Panc1 (cell line): ENCODE measurements around the gene ZNF202. TPM values are rescaled to one million over a fixed set of nuclear protein-coding genes. Genes with fewer than 3 reads are reported as not detected.

Source experiments
- ATAC-seq: fragments of 200-7000 bp; cut with Tn5 transposase; 2 replicates; pipeline ENCODE4 v1.9.1; 2020; ENCODE audit warnings: mild to moderate bottlenecking, moderate library complexity
- BruUV-seq: library from RNA; stranded (reverse); fragments of 400-500 nt; replicated peaks from 2 replicates; lab custom pipeline; 2021; lab: Mats Ljungman, UMichigan
- CTCF ChIA-PET: fragments of 300-600 bp; sonication (Branson Sonifier 250); formaldehyde crosslinking; loops from one replicate; lab custom pipeline; 2022; ENCODE audit warnings: antibody characterized with exemption; lab: Charles Lee
- POLR2A ChIA-PET: fragments of 300-600 bp; sonication (Branson Sonifier 250); formaldehyde crosslinking; loops from one replicate; lab custom pipeline; 2022; ENCODE audit warnings: antibody characterized with exemption; lab: Charles Lee
- DNase-seq: peaks from one replicate; pipeline ENCODE4 v3.0.0-alpha.2; 2010; ENCODE audit warnings: low read depth, low spot score
- H3K27ac ChIP-seq: 2 replicates; pipeline ENCODE4 v1.5.1; 2011; ENCODE audit warnings: mild to moderate bottlenecking, low read length, inconsistent platforms
- H3K27me3 ChIP-seq: fragments of 200-500 bp; sonication (Bioruptor generic); 2 replicates; pipeline ENCODE4 v1.6.0; 2014; ENCODE audit warnings: low read length, inconsistent platforms; ENCODE audit not compliant: control insufficient read depth, insufficient read depth
- H3K36me3 ChIP-seq: fragments of 200-500 bp; sonication (Bioruptor generic); 2 replicates; pipeline ENCODE4 v1.5.1; 2014; ENCODE audit warnings: inconsistent platforms, mild to moderate bottlenecking, low read length, moderate library complexity; ENCODE audit not compliant: control insufficient read depth, insufficient read depth
- H3K4me1 ChIP-seq: 2 replicates; pipeline ENCODE4 v1.5.1; 2011; ENCODE audit warnings: inconsistent platforms, mild to moderate bottlenecking, low read length, moderate library complexity; ENCODE audit not compliant: control insufficient read depth, insufficient read depth
- H3K4me3 ChIP-seq, 2 experiments: 2 replicates each; pipeline ENCODE4 v1.5.1; 2011 to 2012; ENCODE audit warnings: low read depth in 2 of 2, low read length in 2 of 2, mild to moderate bottlenecking in 2 of 2, inconsistent platforms in 1 of 2, moderate library complexity in 1 of 2
- H3K9me3 ChIP-seq: fragments of 200-500 bp; sonication (Bioruptor generic); 2 replicates; pipeline ENCODE4 v1.5.1; 2014; ENCODE audit warnings: low read depth, mild to moderate bottlenecking, inconsistent platforms, low read length, moderate library complexity; ENCODE audit not compliant: control insufficient read depth, insufficient read depth
- POLR2AphosphoS5 ChIP-seq: IDR thresholded peaks from 2 replicates; pipeline ENCODE4 v1.6.1; 2012; ENCODE audit warnings: mild to moderate bottlenecking, low read depth, low read length, moderate library complexity
- SIN3A ChIP-seq: IDR thresholded peaks from 2 replicates; pipeline ENCODE4 v1.6.1; 2012; ENCODE audit warnings: low read depth, mild to moderate bottlenecking, low read length, moderate library complexity, borderline replicate concordance; ENCODE audit not compliant: insufficient read depth
- TCF7L2 ChIP-seq: IDR thresholded peaks from 2 replicates; pipeline ENCODE4 v1.6.1; 2011; ENCODE audit warnings: mild to moderate bottlenecking, low read depth, low read length, inconsistent platforms
- in situ Hi-C: cut with HindIII; loops from 2 replicates; pipeline ENCODE4 v1.10.0; 2016; ENCODE audit warnings: low sequenced_read_pairs, low pct_unique_long_range_greater_than_20kb
- intact Hi-C: fragments of 100-400 bp; cut with micrococcal nuclease; formaldehyde crosslinking; loops from one replicate; pipeline ENCODE4 v1.10.0; 2022; ENCODE audit not compliant: unreplicated experiment
- total RNA-seq: library from RNA; stranded (reverse); gene quantifications from one replicate; pipeline ENCODE4 v1.2.1, GENCODE V29; 2021; ENCODE audit not compliant: unreplicated experiment
- TF ChIP-seq, protein P1 (sequence below): fragments of 450-650 bp; IDR thresholded peaks from 2 replicates; pipeline ENCODE4 v1.5.1; 2017; ENCODE audit warnings: mild to moderate bottlenecking
- TF ChIP-seq, protein P2 (sequence below), 2 experiments: IDR thresholded peaks; 2 replicates each; pipeline ENCODE4 v1.6.1; 2011 to 2012; ENCODE audit warnings: low read depth in 2 of 2, control low read depth in 1 of 2, low read length in 1 of 2, mild to moderate bottlenecking in 1 of 2, moderate library complexity in 1 of 2; ENCODE audit not compliant: insufficient read depth in 1 of 2

ZNF202 gene
- total RNA-seq, 1 experiment from 2014 or later: 24.5 TPM

DNA sequence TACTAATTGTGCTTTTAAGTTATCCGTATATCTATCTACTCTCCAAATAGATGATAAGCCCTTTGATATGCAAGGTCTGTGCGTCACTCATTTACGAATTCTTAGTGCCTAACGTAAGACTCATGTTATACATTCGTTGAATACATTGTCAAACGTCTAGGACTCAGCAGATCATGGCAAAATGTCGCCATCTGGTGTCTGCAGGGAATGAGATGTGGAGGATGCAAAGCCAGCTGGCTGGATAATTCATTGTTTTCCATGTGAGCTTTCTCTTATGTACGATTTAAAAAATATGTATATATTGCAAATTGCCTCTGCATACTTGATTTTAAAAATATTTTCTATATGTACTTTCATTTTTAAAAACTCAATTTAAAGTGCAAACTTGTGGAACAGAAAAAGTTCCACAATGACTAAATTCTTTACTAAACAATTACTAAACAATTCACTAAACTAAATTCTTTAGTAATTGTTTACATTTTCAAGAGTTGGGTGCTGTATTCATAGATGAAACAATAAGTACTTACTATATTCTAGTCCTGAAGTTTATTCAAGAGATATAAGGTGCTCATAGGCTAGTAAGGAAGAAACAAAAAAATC lies 33.8 kb downstream of the ZNF202 start:
- Histone ChIP-seq H3K9me3 (no peaks in the 10 kb centered on the region), H3K4me3 (no peak overlapping the region), H3K36me3 (no peaks in the 10 kb centered on the region), H3K4me1 (no peaks in the 10 kb centered on the region), H3K27ac (no peak overlapping the region), H3K27me3 (peaks cover 3% of the 10 kb centered on the region; the same call in 1 of the 2 replicates)
- CTCF ChIA-PET: interaction anchor here (0.8 to 2.6 kb wide), 7 partner anchors 8 to 127 kb away, joined by 3 to 20 read pairs (median 6); no protein-coding TSS in a partner anchor
- TF ChIP-seq, protein P1, sequence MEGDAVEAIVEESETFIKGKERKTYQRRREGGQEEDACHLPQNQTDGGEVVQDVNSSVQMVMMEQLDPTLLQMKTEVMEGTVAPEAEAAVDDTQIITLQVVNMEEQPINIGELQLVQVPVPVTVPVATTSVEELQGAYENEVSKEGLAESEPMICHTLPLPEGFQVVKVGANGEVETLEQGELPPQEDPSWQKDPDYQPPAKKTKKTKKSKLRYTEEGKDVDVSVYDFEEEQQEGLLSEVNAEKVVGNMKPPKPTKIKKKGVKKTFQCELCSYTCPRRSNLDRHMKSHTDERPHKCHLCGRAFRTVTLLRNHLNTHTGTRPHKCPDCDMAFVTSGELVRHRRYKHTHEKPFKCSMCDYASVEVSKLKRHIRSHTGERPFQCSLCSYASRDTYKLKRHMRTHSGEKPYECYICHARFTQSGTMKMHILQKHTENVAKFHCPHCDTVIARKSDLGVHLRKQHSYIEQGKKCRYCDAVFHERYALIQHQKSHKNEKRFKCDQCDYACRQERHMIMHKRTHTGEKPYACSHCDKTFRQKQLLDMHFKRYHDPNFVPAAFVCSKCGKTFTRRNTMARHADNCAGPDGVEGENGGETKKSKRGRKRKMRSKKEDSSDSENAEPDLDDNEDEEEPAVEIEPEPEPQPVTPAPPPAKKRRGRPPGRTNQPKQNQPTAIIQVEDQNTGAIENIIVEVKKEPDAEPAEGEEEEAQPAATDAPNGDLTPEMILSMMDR: peak; percentile 86
- TF ChIP-seq POLR2AphosphoS5 (no peak), SIN3A (no peak), TCF7L2 (no peak)
- TF ChIP-seq, protein P2, sequence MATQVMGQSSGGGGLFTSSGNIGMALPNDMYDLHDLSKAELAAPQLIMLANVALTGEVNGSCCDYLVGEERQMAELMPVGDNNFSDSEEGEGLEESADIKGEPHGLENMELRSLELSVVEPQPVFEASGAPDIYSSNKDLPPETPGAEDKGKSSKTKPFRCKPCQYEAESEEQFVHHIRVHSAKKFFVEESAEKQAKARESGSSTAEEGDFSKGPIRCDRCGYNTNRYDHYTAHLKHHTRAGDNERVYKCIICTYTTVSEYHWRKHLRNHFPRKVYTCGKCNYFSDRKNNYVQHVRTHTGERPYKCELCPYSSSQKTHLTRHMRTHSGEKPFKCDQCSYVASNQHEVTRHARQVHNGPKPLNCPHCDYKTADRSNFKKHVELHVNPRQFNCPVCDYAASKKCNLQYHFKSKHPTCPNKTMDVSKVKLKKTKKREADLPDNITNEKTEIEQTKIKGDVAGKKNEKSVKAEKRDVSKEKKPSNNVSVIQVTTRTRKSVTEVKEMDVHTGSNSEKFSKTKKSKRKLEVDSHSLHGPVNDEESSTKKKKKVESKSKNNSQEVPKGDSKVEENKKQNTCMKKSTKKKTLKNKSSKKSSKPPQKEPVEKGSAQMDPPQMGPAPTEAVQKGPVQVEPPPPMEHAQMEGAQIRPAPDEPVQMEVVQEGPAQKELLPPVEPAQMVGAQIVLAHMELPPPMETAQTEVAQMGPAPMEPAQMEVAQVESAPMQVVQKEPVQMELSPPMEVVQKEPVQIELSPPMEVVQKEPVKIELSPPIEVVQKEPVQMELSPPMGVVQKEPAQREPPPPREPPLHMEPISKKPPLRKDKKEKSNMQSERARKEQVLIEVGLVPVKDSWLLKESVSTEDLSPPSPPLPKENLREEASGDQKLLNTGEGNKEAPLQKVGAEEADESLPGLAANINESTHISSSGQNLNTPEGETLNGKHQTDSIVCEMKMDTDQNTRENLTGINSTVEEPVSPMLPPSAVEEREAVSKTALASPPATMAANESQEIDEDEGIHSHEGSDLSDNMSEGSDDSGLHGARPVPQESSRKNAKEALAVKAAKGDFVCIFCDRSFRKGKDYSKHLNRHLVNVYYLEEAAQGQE (IDR thresholded peaks at IDR 0.05; ENCODE audit: insufficient read depth in 1 of 2, low read depth in 2 of 2, low read length in 1 of 2): no peak
- in situ Hi-C loops (no loop called here), intact Hi-C loops (loop anchor here (1.0 to 2.0 kb wide), 3 partner anchors 66 to 197 kb away; no protein-coding TSS in a partner anchor)
- POLR2A ChIA-PET: no interaction called here
- DNase-seq (peak; percentile 64), ATAC-seq (peak; percentile 90)
- no TSS peak for BruUV-seq

GRCh38 chr11:123707206-123707605 lies 34.3 kb downstream of the ZNF202 start:
- no peaks in the 10 kb centered on the region for H3K36me3 ChIP-seq
- no peak for ATAC-seq
- peaks cover 3% of the 10 kb centered on the region; the same call in 1 of the 2 replicates for H3K27me3 ChIP-seq
- ChIA-PET CTCF (interaction anchor here (0.8 to 2.6 kb wide), 7 partner anchors 9 to 127 kb away, joined by 3 to 20 read pairs (median 6); no protein-coding TSS in a partner anchor), POLR2A (no interaction called here)
- TF ChIP-seq POLR2AphosphoS5: no peak
- TF ChIP-seq SIN3A: no peak
- TF ChIP-seq, protein P2 (IDR thresholded peaks at IDR 0.05; ENCODE audit: insufficient read depth in 1 of 2, low read depth in 2 of 2, low read length in 1 of 2): no peak
- TF ChIP-seq, protein P1: no peak
- TF ChIP-seq TCF7L2: no peak
- no peaks in the 10 kb centered on the region for H3K4me1 ChIP-seq
- H3K4me3 ChIP-seq: no peak overlapping the region
- no peak for DNase-seq
- H3K9me3 ChIP-seq: no peaks in the 10 kb centered on the region
- in situ Hi-C loops (no loop called here), intact Hi-C loops (loop anchor here (1.0 to 2.0 kb wide), 3 partner anchors 66 to 196 kb away; no protein-coding TSS in a partner anchor)
- H3K27ac ChIP-seq: no peak overlapping the region
- no TSS peak for BruUV-seq
